Suprapubic skin (tissue), 4 donors: ENCODE measurements around the gene ICAM1.
A peak's percentile ranks its signal among the peaks of the same experiment; 100 is the strongest.

Experiments
- EP300 ChIP-seq: sonication (generic); formaldehyde crosslinking; IDR thresholded peaks from one replicate; pipeline ENCODE4 v1.6.1; 2017; ENCODE audit warnings: antibody characterized with exemption
- POLR2A ChIP-seq, 2 donors: fragments of 450-650 bp; IDR thresholded peaks; one replicate each; pipeline ENCODE4 v1.6.1; 2017; ENCODE audit warnings: antibody characterized with exemption in 2 of 2, mild to moderate bottlenecking in 2 of 2, moderate library complexity in 2 of 2
- POLR2AphosphoS5 ChIP-seq, 3 donors: sonication (generic); formaldehyde crosslinking; IDR thresholded peaks; one replicate each; pipeline ENCODE4 v1.6.1; 2017; ENCODE audit warnings: antibody characterized with exemption in 3 of 3
- TF ChIP-seq, protein P1 (sequence below), 2 donors: fragments of 200-600 bp in 1 of 2; fragments of 450-650 bp in 1 of 2; sonication (generic) in 1 of 2; IDR thresholded peaks; one replicate each; pipeline ENCODE4 v1.5.1; 2016 to 2019; ENCODE audit warnings: antibody characterized with exemption in 2 of 2, mild to moderate bottlenecking in 1 of 2, moderate library complexity in 1 of 2

DNA sequence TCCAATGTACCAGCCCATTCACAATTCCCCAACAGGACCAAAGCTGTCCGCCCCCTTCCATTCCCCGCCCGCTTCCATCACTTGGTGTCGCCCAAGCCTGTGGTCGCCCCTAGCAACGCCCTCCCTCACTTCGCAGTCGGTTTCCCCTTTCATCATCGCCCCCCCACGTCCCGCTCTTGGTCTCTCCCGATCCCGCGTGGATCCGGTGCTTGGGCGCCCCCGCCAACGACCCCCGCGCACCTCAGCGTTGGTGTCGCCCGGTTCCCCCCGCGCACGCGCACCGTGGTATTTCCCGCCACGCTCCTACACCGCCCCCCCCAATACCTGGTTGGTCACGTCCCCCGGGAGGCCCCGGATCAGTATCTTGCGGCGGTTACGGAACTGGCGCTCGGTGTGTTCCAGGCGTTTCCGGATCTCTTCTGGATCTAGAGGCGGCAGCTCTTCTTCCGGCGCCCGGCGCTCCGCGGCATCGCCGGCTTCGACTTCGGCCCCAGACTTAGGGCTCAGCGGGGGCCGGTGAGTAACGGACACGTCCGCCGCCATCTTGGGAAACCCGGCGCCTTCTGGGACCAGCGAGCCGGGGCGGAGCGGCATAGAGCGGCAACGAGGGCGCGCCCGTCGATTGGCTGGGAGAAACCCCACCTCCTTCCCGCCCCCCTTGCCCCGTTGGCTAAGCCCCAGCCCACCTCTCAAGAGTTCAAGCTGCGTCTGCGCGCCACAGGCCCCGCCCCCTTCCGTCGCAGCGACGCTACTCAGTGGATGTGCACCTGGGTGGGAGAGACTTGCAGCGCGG is 62.2 kb downstream of the ICAM1 start, which contains the start of gene RAVER1:
- TF ChIP-seq, protein P1, sequence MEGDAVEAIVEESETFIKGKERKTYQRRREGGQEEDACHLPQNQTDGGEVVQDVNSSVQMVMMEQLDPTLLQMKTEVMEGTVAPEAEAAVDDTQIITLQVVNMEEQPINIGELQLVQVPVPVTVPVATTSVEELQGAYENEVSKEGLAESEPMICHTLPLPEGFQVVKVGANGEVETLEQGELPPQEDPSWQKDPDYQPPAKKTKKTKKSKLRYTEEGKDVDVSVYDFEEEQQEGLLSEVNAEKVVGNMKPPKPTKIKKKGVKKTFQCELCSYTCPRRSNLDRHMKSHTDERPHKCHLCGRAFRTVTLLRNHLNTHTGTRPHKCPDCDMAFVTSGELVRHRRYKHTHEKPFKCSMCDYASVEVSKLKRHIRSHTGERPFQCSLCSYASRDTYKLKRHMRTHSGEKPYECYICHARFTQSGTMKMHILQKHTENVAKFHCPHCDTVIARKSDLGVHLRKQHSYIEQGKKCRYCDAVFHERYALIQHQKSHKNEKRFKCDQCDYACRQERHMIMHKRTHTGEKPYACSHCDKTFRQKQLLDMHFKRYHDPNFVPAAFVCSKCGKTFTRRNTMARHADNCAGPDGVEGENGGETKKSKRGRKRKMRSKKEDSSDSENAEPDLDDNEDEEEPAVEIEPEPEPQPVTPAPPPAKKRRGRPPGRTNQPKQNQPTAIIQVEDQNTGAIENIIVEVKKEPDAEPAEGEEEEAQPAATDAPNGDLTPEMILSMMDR (IDR thresholded peaks at IDR 0.05): no peak
- TF ChIP-seq POLR2A (IDR thresholded peaks at IDR 0.05) (peak in 1 of 2 donors; percentile 45), EP300 (no peak), POLR2AphosphoS5 (IDR thresholded peaks at IDR 0.05) (peak in 1 of 3 donors; percentile 23)
